Measurements from ENCODE around the gene NRROS.

DNA sequence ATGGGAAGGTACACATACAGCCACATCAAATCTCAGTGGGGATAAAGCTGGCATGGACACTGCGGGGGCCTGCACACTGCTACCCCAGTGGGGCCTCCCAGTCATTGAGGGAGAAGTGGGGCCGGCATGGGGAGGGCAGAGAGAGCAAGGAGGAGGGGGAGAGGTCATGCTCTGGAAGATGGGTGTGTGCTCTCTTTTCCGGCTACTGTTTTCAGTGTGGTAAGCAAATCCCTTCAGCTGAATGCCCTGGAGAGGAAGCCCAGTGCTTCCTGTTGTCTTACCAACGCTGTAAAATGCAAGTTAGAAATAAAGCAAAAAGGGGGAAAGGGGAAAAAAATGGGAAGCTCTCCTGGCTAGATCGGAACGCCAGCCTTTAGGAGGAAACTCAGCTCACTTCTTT, 30.8 kb downstream of the NRROS start:
- TF ChIP-seq, protein P1, sequence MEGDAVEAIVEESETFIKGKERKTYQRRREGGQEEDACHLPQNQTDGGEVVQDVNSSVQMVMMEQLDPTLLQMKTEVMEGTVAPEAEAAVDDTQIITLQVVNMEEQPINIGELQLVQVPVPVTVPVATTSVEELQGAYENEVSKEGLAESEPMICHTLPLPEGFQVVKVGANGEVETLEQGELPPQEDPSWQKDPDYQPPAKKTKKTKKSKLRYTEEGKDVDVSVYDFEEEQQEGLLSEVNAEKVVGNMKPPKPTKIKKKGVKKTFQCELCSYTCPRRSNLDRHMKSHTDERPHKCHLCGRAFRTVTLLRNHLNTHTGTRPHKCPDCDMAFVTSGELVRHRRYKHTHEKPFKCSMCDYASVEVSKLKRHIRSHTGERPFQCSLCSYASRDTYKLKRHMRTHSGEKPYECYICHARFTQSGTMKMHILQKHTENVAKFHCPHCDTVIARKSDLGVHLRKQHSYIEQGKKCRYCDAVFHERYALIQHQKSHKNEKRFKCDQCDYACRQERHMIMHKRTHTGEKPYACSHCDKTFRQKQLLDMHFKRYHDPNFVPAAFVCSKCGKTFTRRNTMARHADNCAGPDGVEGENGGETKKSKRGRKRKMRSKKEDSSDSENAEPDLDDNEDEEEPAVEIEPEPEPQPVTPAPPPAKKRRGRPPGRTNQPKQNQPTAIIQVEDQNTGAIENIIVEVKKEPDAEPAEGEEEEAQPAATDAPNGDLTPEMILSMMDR (IDR thresholded peaks at IDR 0.05; ENCODE audit: low read length) = no peak
- no peak for TF ChIP-seq EZH2 (optimal IDR thresholded peaks at IDR 0.05; ENCODE audit: low read depth, low read length)
- TF ChIP-seq EZH2phosphoT487 (IDR thresholded peaks at IDR 0.05; ENCODE audit: low read length) = no peak

Measured in MM.1S (cell line).